HG02943 (cell line): ENCODE measurements around the gene PCGF3.
"Not testable (repeated sequence)": the region's sequence is repeated elsewhere in the genome, so short reads cannot be mapped to it uniquely, and the experiment has no call there.

Source experiments
- ATAC-seq: cut with Tn5 transposase; IDR thresholded peaks from one replicate; pipeline ENCODE4 v1.9.1; 2021; ENCODE audit warnings: mild to moderate bottlenecking, low read depth, moderate library complexity; ENCODE audit not compliant: unreplicated experiment

PCGF3 gene

GRCh38 chr4:699816-700580 lies 5.6 kb upstream of the PCGF3 start:
- ATAC-seq = no peak

DNA sequence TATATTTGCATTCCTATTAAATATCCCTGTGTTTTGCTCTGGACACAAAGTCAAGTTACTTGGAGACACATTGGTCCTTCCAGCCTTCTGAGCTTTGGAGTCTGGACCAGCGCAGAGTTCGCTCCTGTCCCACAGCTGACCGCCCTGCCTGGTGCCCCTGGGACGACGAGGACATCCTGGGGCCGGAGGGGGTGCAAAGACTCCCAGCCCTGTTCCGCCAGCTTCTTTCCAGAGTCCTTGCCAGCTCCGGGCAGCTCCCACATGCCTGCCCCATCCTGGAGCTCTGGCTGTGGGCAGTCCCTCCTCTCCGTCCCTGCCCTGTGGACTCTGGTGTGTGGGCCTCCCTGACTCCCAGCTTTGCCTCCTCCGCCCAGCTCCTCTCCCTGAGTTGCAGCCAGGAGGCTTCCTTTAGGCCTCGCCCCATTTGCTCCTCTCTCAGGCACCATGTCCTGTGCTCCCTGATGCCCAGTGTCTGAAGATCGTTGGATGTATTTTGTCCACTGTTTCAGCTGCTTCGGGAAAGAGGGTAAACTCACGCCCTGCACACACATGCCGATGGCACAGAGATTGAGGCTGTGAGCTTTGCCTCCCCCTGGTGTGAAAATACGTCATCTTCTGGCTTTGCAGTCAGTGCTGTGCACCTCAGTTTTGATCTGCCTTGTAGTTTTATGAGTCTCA lies 4.9 kb upstream of the PCGF3 start:
- ATAC-seq = no peak

DNA sequence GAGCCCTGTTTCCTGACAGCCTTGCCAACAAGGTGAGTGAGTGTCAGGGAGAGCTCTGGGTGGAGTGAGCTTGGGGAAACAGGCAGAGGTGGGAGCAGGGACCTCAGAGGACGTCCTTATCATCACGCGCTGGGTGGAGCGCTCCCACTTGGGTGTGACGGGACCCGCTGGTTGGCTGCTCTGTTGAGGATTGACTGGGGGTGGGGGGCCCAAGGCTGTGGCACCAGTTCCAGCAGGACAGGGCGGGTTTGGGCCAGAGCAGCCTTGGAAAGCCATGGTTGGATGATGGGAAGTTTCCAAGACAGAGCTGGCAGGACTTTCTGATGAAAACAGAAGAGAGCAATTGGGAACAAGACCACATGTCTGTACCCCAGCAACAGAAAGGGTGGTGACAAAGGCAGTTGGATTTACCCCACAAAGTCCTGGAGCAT lies 3.0 kb upstream of the PCGF3 start:
- ATAC-seq = no peak

DNA sequence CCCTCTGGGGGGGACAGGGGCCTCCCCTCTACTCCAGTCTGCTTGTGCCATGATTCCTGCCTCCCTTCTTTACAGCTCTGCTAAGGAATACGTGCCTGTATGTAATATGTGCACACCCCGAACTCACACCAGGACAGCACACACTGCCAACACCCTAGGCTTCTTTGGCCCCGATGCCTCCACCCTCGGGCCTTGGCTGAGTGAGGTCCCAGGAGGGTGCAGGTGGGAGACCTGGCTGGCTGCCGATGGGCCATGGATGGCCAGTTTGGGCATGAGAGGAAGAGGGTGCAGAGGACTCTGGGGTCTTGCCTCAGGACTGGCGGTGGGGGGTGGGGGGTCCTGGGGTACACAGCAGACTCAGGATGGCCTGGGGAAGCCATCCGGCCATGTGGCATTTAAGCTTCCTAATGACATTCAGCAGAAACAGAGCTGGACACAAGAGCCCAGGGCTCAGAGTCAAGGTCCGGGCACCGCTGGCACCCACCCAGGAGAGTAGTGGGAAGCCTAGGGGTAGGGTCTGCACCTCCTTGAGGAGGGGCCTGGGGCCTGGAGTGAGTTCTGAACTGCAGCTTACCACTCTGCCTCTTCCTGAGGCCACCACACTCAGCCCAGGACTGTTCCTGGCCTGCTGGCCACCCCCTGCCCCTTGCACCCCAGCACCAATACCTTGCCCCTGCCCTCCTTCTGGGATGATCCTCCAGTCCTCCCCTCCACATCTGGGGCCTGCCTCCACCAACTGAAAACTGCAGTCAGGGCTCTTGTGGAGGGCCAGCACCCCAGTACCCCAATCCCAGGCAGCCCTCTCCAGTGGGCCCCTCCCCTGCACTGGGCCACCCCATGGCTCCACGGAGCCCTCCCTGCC lies 2.1 kb upstream of the PCGF3 start:
- no peak for ATAC-seq

GRCh38 chr4:704198-704891 lies 1.3 kb upstream of the PCGF3 start:
- no peak for ATAC-seq

DNA sequence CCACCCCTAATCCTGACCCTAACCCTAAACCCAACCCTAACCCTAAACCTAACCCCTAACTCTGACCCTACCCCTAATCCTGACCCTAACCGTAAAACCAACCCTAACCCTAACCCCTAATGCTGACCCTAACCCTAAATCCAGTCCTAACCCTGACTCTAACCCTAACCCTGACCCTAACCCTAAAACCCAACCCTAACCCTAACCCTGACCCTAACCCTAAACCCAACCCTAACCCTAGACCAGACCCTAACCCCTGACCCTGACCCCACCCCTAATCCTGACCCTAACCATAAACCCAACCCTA lies 708 bp upstream of the PCGF3 start:
- ATAC-seq = no peak

GRCh38 chr4:706083-706633 lies 526 bp downstream of the PCGF3 start:
- ATAC-seq = not testable (repeated sequence)

DNA sequence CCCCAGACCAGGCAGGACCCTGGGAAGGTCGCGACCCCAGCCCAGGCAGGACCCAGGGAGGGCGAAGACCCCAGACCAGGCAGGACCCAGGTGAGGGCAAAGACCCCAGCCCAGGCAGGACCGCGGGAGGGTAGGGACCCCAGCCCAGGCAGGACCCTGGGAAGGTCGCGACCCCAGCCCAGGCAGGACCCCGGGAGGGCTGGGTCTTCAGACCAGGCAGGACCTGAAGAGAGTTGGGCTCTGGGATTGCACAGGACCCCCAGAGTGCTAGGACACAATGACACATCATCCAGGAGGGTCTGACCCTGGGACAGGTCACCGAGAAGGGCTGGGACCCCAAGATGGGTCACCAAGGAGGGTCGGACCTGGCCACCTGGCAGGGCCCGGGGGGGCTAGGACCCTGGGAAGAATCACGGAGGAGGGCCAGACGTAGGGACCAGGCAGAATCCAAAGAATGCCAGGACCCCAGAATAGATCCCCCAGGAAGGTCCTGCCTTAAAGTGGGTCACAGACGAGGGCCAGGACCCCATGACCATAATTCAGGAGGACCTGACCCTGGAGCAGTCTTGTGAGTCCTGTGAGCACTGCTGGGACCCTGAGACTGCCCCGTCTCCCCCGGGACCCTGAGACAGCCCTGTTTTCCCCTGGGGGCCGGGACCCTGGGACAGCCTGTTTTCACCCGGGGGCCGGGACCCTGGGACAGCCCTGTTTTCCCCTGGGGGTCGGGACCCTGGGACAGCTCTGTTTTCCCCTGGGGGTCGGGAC lies 1.4 kb downstream of the PCGF3 start:
- no peak for ATAC-seq

- ATAC-seq = no peak
Observed at GRCh38 chr4:707929-708630, 2.4 kb downstream of the PCGF3 start.

DNA sequence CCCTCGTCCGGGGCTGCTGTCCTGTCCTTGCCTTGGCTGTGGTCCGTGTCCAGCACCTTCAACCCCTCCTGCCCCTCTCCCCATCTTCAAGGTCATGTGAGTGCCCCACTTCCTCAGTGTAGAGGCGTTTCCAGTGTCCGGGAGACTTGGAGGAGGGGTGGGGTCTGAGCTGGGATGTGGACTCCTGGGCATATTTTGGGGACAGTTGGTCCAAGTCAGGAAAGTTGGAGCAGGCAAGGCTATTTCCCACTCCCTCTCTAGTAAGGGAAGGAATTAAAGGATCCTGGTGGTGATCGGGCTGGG lies 3.0 kb downstream of the PCGF3 start:
- no peak for ATAC-seq

GRCh38 chr4:709348-709747 lies 3.7 kb downstream of the PCGF3 start:
- ATAC-seq = no peak

DNA sequence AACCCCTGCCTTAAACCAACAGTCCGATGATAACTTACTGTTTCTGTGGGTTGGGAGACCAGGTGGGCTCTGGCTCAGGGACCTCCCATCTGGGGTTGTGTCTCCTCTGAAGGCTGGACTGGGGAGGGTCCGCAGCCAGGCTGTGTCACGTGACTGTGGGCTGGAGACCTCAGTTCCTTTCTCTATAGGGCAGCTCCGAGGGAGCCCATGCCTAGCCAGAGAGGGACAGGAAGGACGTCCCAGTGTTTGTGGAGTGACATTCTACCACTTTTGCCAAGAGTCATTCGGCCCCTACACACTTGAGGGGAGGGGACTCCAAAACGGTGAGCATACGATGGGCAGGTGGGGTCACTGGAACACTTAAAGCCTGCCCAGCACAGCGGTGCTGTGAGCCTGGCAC lies 4.5 kb downstream of the PCGF3 start:
- ATAC-seq = no peak

GRCh38 chr4:710916-711315 lies 5.3 kb downstream of the PCGF3 start:
- no peak for ATAC-seq

GRCh38 chr4:712093-712492 lies 6.5 kb downstream of the PCGF3 start:
- ATAC-seq = no peak

GRCh38 chr4:712916-713632 lies 7.4 kb downstream of the PCGF3 start:
- ATAC-seq = no peak

GRCh38 chr4:714087-714486 lies 8.5 kb downstream of the PCGF3 start:
- no peak for ATAC-seq

DNA sequence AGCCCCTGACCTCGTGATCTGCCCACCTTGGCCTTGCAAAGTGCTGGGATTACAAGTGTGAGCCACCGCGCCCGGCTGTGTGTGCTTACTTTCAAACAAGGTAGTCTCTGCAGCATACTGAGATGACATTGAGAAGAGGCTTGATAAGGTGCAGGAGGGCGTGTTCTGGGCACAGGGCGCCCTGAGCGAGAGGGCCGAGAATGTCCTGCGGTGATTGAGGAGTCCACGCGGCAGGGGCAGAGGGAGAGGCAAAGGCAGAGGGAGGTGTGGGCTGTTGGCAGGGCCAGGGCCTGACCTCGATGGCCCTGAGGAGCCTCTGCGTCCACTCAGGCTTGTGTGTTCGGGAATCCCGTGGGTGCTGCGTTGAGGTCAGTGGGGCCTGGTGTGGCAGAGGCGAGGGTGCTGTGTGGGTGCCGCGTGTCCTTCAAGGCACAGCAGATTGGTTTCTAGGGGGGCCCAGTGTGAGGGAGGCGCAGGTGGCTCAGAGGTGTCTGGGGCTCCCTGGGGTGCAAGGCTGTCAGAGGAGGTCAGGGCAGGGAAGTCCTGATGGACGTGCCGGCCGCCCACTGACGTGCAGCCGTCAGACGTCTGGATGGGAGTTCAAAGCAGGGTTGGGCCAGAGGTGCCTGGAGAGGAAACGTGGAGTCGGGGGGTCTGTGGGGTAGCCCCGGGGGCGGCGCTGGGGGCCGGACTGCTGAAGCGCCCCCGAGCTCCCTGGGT lies 12.1 kb downstream of the PCGF3 start:
- ATAC-seq = no peak

DNA sequence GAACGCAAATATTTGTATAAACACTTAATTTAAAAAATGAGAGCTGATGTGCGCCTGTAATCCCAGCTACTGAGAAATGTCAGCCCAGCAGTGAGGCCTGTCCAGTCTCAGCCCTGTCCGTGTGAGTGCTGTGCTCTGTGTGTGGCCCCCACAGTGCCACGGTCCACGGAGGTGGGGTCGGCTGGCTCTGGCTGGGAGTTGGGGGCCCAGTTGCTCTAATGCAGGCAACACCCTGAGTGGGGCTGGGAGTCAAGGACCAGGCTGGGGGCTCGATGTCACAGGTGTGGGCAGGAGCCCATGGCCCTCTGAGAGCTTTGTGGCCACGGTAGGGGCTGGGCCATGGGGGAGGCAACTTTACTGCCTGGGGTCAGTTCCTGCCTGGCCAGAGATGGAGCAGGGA lies 12.8 kb downstream of the PCGF3 start:
- ATAC-seq = no peak
